ENCODE results near the gene SEMA4B.
A peak's percentile ranks its signal among the peaks of the same experiment; 100 is the strongest.

- peak in 1 of 7 experiments; percentile 18 for TF ChIP-seq CTCF (IDR thresholded peaks at IDR 0.05)
- TF ChIP-seq POLR2A (IDR thresholded peaks at IDR 0.05) = peak in 1 of 3 donors; percentile 8
These were observed 9.2 kb upstream of the SEMA4B start for GRCh38 chr15:90191794-90192509.

All from body of pancreas (tissue), 4 donors.